Measurements from ENCODE around the gene SRSF8.

DNA sequence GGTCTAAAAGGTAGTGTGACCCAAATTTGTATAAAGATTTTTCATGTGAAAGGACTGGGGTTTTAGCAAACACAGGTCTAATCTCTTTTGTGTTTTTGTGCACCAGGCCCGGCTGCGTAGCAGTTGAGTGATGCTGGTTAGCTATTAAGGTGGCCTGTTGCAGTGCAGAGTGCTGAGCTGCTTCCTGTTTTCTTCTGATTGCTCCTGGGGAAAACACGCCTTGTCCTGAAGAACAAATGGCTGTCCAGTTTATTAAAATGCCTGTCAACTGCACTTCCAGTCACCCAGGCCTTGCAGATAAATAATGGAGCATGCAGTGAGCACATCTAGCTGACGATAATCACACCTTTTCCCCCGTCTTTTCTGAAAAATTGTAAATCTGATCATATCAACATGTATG lies 1.8 kb downstream of the SRSF8 start:
- TF ChIP-seq, protein P1, sequence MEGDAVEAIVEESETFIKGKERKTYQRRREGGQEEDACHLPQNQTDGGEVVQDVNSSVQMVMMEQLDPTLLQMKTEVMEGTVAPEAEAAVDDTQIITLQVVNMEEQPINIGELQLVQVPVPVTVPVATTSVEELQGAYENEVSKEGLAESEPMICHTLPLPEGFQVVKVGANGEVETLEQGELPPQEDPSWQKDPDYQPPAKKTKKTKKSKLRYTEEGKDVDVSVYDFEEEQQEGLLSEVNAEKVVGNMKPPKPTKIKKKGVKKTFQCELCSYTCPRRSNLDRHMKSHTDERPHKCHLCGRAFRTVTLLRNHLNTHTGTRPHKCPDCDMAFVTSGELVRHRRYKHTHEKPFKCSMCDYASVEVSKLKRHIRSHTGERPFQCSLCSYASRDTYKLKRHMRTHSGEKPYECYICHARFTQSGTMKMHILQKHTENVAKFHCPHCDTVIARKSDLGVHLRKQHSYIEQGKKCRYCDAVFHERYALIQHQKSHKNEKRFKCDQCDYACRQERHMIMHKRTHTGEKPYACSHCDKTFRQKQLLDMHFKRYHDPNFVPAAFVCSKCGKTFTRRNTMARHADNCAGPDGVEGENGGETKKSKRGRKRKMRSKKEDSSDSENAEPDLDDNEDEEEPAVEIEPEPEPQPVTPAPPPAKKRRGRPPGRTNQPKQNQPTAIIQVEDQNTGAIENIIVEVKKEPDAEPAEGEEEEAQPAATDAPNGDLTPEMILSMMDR (IDR thresholded peaks at IDR 0.05) = no peak
- peak; percentile 93 for TF ChIP-seq POLR2A (IDR thresholded peaks at IDR 0.05)

Measured in transverse colon (tissue), 3 donors.